Mesothelial cell of epicardium (in vitro differentiated cells): Measurements from ENCODE around the gene FCHSD2. TPM values are rescaled to one million over a fixed set of nuclear protein-coding genes. Genes with fewer than 3 reads are reported as not detected.

Source experiments
- DNase-seq, 2 experiments: peaks; one replicate each; pipeline ENCODE4 v3.0.0; 2021; ENCODE audit warnings: low spot score in 2 of 2; ENCODE audit not compliant: unreplicated experiment in 2 of 2
- H3K27ac Mint-ChIP-seq: 2 replicates; pipeline ENCODE4 v1.8.0; 2021; ENCODE audit warnings: mixed read lengths
- H3K27me3 Mint-ChIP-seq: 2 replicates; pipeline ENCODE4 v1.8.0; 2021; ENCODE audit warnings: low read depth, mixed read lengths
- H3K36me3 Mint-ChIP-seq: 2 replicates; pipeline ENCODE4 v1.8.0; 2021; ENCODE audit warnings: mixed read lengths
- H3K4me1 Mint-ChIP-seq: 2 replicates; pipeline ENCODE4 v1.8.0; 2021; ENCODE audit warnings: mixed read lengths
- H3K4me3 Mint-ChIP-seq: 2 replicates; pipeline ENCODE4 v1.8.0; 2021; ENCODE audit warnings: mild to moderate bottlenecking, moderate library complexity, mixed read lengths
- H3K9me3 Mint-ChIP-seq: 2 replicates; pipeline ENCODE4 v1.8.0; 2021; ENCODE audit warnings: mixed read lengths
- total RNA-seq: library from RNA; stranded (reverse); gene quantifications from 3 replicates; pipeline ENCODE4 v1.2.1, GENCODE V29; 2021
- TF ChIP-seq, protein P1 (sequence below): fragments of 200-600 bp; sonication (generic); IDR thresholded peaks from one replicate; pipeline ENCODE4 v1.5.0; 2021; ENCODE audit warnings: antibody characterized with exemption; ENCODE audit not compliant: unreplicated experiment

FCHSD2 gene
- total RNA-seq, 1 donor from 2014 or later: 33.8 TPM

DNA sequence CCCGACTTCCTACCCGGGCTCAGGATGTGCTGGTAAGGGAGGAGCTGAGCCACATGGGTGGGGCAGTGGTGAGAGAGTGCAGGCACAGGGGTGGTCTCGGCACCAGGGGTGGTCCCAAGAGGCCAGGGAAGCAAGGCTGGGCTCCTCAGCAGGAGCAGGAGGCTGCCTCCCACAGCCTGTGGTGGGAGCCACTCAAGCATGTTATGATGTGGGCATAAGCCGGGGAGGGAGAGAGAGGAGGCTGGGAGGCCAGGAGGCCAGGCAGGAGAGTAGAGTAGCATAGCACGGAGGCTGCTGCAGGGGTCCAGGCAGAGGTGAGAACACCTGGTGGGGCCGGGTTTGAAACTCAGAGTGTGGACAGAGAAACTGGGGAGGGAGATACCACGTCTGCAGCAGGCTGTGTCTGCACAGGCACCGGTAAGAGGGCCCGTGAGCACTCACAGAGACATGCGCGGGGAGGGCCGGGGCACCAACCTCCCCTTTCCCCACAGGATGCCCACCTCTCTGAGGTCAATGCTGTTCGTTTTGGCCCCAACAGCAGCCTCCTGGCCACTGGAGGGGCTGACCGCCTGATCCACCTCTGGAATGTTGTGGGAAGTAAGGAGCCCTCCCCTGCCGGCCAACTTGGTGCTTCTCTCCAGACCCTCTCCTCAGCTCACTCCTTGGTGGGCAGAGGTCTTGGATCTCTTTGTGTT lies 317.2 kb downstream of the FCHSD2 start:
- Mint-ChIP-seq H3K27ac (no peak overlapping the region), H3K4me3 (no peak overlapping the region), H3K36me3 (no peaks in the 10 kb centered on the region), H3K27me3 (no peaks in the 10 kb centered on the region), H3K4me1 (peaks cover 9% of the 10 kb centered on the region), H3K9me3 (no peaks in the 10 kb centered on the region)
- no peak for DNase-seq
- TF ChIP-seq, protein P1, sequence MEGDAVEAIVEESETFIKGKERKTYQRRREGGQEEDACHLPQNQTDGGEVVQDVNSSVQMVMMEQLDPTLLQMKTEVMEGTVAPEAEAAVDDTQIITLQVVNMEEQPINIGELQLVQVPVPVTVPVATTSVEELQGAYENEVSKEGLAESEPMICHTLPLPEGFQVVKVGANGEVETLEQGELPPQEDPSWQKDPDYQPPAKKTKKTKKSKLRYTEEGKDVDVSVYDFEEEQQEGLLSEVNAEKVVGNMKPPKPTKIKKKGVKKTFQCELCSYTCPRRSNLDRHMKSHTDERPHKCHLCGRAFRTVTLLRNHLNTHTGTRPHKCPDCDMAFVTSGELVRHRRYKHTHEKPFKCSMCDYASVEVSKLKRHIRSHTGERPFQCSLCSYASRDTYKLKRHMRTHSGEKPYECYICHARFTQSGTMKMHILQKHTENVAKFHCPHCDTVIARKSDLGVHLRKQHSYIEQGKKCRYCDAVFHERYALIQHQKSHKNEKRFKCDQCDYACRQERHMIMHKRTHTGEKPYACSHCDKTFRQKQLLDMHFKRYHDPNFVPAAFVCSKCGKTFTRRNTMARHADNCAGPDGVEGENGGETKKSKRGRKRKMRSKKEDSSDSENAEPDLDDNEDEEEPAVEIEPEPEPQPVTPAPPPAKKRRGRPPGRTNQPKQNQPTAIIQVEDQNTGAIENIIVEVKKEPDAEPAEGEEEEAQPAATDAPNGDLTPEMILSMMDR: no peak

DNA sequence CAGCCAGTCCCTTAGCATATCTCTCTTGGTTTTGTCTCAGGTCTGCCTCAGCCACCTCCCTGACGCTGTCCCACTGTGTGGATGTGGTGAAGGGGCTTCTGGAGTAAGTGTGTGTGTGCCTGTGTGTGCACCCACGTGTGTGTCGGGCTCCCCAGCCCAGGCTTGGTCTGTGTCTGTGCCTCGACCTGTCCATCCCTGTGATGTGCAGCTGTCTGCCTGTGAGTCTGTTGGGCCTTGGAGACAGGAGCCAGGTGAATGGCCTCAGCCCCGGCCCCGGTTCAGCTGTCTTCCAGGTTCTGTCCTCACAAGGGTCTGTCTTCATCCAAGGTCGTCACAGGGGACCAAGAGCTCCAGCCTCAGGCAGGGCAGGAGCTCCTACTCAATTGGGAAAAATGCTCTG lies 318.1 kb downstream of the FCHSD2 start:
- H3K4me1 Mint-ChIP-seq: peaks cover 9% of the 10 kb centered on the region
- H3K36me3 Mint-ChIP-seq: peaks cover 2% of the 10 kb centered on the region
- no peaks in the 10 kb centered on the region for H3K27me3 Mint-ChIP-seq
- TF ChIP-seq, protein P1: no peak
- no peaks in the 10 kb centered on the region for H3K9me3 Mint-ChIP-seq
- DNase-seq: no peak
- no peak overlapping the region for H3K4me3 Mint-ChIP-seq
- no peak overlapping the region for H3K27ac Mint-ChIP-seq

DNA sequence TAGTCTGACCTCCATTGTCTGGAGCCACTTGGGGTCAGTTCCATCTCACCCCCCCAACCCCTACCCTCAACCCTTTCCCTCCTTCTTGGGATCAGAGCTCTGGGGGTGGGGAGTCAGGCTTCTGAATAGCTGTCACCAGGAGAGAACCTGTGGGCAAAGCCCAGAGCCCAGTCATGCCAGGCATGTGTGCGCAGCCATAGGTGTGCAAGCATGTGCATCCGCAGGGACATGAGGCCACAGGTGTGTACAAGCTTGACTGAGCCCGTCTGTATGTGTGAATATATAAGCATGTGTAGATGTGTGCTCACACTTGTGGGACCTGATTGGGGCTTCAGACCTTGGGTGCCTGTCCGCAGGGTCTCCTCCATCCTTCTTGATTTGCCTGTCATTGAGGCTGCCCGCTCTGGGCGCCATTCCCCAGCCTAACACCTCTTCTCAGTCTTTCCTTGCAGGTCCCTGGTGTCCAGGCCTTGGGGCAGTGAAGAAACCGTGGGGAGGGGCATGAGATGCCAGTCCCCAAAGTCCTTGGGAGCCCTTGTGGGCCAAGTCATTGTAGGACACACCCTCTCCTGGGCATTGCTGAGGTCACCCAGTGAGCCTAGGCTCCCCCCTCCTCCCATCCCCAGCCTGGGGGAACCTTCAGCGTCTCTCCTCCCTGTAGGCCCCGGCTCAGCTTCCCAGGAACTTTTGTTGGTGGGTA lies 318.9 kb downstream of the FCHSD2 start:
- TF ChIP-seq, protein P1: no peak
- Mint-ChIP-seq H3K4me3 (peak overlapping the region; percentile 24), H3K27ac (peak overlapping the region; percentile 25)

DNA sequence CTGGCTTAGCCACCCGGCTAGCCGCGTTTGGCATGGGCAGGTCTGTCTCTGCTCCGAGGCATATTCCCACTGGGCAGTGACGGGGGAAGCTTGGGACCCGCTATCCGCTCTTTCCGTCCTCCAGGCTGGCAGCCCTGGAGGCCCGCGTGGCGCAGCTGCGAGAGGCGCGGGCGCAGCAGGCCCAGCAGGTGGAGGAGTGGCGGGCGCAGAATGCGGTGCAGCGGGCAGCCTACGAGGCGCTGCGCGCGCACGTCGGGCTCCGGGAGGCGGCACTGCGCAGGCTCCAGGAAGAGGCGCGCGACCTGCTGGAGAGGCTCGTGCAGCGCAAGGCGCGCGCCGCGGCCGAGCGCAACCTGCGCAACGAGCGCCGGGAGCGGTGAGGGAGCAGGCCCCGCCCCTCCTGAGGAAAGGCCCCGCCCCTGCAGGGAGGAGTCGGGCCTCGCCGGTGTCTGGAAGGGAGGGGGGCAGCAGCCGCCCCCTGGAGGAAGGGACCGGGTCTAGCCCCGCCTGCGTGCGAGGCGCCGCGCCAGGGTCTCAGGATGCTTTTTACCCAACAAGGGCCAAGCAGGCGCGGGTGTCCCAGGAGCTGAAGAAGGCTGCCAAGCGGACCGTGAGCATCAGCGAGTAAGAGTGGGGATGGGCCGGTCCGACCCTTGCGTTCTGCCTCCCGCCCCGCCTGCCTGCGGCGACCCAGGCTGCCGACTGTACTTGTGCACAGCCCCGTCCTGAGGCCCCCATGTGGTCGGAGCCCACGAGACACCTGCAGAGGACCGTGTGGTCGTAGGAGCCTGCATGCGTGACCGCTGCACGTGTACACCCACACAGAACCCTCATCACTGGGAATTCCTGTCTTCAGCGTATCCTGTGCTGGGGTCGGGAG lies 320.0 kb downstream of the FCHSD2 start:
- peak; percentile 91 to 95 for DNase-seq
- peaks cover 8% of the 10 kb centered on the region for H3K36me3 Mint-ChIP-seq
- TF ChIP-seq, protein P1: peak; percentile 46
- peaks cover 9% of the 10 kb centered on the region for H3K4me1 Mint-ChIP-seq
- H3K27me3 Mint-ChIP-seq: no peaks in the 10 kb centered on the region
- peak overlapping the region; percentile 63 for H3K4me3 Mint-ChIP-seq
- H3K27ac Mint-ChIP-seq: peak overlapping the region; percentile 47
- no peaks in the 10 kb centered on the region for H3K9me3 Mint-ChIP-seq

More for the DNA sequence above, 318.9 kb downstream of the FCHSD2 start:
- Mint-ChIP-seq H3K9me3 (no peaks in the 10 kb centered on the region), H3K36me3 (peaks cover 7% of the 10 kb centered on the region), H3K4me1 (peaks cover 9% of the 10 kb centered on the region), H3K27me3 (no peaks in the 10 kb centered on the region)
- DNase-seq: no peak

DNA sequence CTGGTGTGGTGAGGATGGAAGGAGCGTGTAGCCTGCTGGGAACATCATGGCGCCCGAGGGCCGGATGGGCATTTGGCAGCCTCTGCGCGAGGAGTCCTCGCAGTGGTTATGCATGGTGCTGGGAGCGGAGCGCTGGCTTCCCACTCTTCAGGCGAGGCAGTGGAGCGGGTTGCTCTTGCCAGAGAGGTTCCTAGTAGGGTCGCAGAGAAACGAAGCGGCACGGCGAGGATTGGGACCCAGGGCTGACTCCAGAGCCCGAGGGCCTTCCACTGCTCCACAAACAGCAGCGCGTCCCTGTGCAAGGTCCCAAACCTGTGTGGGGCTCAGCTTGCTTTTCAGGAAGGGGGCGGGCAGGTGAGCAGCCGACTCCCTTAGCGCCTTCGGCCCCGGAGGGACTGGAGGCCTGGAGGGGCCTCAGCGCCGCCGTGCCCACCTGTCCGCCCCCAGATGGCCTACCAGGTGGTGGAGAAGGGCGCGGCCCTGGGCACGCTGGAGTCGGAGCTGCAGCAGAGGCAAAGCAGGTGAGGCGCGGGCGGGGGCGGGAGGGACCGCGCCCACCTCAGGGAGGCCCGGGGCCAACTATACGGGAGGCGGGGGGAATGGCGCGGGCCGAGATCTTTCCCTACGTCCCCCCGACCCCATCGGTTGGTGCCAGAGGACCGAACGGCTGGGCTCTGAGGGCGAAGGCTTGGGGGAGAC lies 320.7 kb downstream of the FCHSD2 start:
- H3K4me1 Mint-ChIP-seq: peaks cover 13% of the 10 kb centered on the region
- TF ChIP-seq, protein P1: no peak
- H3K27ac Mint-ChIP-seq: peak overlapping the region; percentile 6
- no peaks in the 10 kb centered on the region for H3K27me3 Mint-ChIP-seq
- H3K36me3 Mint-ChIP-seq: peaks cover 8% of the 10 kb centered on the region
- H3K4me3 Mint-ChIP-seq: peak overlapping the region; percentile 63
- no peak for DNase-seq
- no peaks in the 10 kb centered on the region for H3K9me3 Mint-ChIP-seq
